ENCODE data around the gene ARID4B.

Gene ARID4B

GRCh38 chr1:235128456-235129328 is 199.3 kb downstream of the ARID4B start, which contains the start of gene TOMM20:
TOMM20 (minus strand) TSS chr1:235128837; CDS start chr1:235128715, 122 bp downstream.
- DNase-seq (ENCODE audit: low read depth), result peak; percentile 96

- DNase-seq (ENCODE audit: low read depth), result no peak
Measured at GRCh38 chr1:235127732-235128455, 200.1 kb downstream of the ARID4B start.

- DNase-seq (ENCODE audit: low read depth), result no peak
Measured at GRCh38 chr1:235127203-235127602, 200.8 kb downstream of the ARID4B start.

GRCh38 chr1:235124665-235125064 is 203.3 kb downstream of the ARID4B start:
- no peak for DNase-seq (ENCODE audit: low read depth)

- no peak for DNase-seq (ENCODE audit: low read depth)
Measured at GRCh38 chr1:235124111-235124510, 203.9 kb downstream of the ARID4B start.

- no peak for DNase-seq (ENCODE audit: low read depth)
Measured at GRCh38 chr1:235122348-235122747, 205.6 kb downstream of the ARID4B start.
